ENCODE measurements around the gene RFC2.
A peak's percentile ranks its signal among the peaks of the same experiment; 100 is the strongest.
"Not testable (repeated sequence)": the region's sequence is repeated elsewhere in the genome, so short reads cannot be mapped to it uniquely, and the experiment has no call there.

Gene RFC2

GRCh38 chr7:74269757-74270277, 15.6 kb upstream of the RFC2 start:
- H3K9me3 Mint-ChIP-seq: no peaks in the 10 kb centered on the region
- H3K36me3 Mint-ChIP-seq: no peaks in the 10 kb centered on the region
- H3K4me1 Mint-ChIP-seq: peaks cover 29 to 49% of the 10 kb centered on the region in 2 donors
- H3K27ac Mint-ChIP-seq: no peak overlapping the region
- peak; percentile 22 to 44 for ATAC-seq (replicated peaks)
- H3K27me3 Mint-ChIP-seq: no peaks in the 10 kb centered on the region
- DNase-seq: peak; percentile 48
- peak overlapping the region; percentile 77 to 84 for H3K4me3 Mint-ChIP-seq

GRCh38 chr7:74267756-74268565, 13.8 kb upstream of the RFC2 start:
- H3K36me3 Mint-ChIP-seq: no peaks in the 10 kb centered on the region
- no peak overlapping the region for H3K4me3 Mint-ChIP-seq
- peaks cover 33 to 43% of the 10 kb centered on the region in 2 donors for H3K4me1 Mint-ChIP-seq
- no peak overlapping the region for H3K27ac Mint-ChIP-seq
- no peaks in the 10 kb centered on the region for H3K27me3 Mint-ChIP-seq
- ATAC-seq (replicated peaks): no peak
- DNase-seq: no peak
- H3K9me3 Mint-ChIP-seq: no peaks in the 10 kb centered on the region

- Mint-ChIP-seq H3K27me3 (no peaks in the 10 kb centered on the region), H3K4me1 (peaks cover 20 to 27% of the 10 kb centered on the region in 2 donors), H3K4me3 (no peak overlapping the region), H3K9me3 (no peaks in the 10 kb centered on the region), H3K36me3 (no peaks in the 10 kb centered on the region), H3K27ac (peak overlapping the region; percentile 85)
- no peak for DNase-seq
- peak; percentile 26 to 36 for ATAC-seq (replicated peaks)
These were observed 12.2 kb upstream of the RFC2 start for GRCh38 chr7:74266191-74266963.

DNA sequence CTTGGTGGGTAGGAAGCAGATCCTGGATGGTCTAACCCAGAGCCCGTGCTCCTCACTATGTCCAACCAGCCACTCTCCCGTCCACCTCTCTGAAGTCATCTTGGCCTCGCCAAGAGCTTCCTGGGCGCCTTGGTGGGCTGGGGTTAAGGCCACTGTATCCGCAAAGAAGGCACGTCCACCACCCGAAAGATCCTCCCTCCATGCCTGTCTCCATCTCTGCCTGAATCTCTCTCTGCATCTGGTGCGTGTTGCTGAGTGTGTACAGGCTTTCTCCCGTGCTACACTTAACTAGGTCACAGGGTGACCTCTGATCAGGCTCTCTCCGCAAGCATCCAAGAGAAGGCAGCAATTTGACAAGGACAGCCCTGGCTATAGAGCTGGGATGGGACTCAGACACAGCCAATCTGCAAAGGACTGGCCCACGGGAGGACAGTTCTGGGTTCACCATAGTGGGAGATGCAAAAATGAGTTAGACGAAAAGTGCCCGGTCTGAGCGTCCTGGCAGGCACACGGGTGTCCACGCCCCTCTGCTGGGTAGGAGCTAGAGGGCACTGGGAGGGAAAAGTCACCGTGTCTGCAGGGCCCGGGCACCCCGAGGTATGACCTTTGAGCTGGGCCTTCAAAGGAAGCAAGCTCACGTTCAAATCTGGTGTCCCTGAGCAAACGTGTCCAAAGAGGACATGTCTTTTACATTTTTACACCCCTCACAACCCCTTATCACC, 9.4 kb upstream of the RFC2 start:
- H3K36me3 Mint-ChIP-seq: no peaks in the 10 kb centered on the region
- H3K27ac Mint-ChIP-seq: no peak overlapping the region
- H3K9me3 Mint-ChIP-seq: no peaks in the 10 kb centered on the region
- DNase-seq (no peak), ATAC-seq (replicated peaks) (no peak)
- peaks cover 18 to 22% of the 10 kb centered on the region in 2 donors for H3K4me1 Mint-ChIP-seq
- H3K27me3 Mint-ChIP-seq: no peaks in the 10 kb centered on the region
- H3K4me3 Mint-ChIP-seq: no peak overlapping the region

- Mint-ChIP-seq H3K9me3 (no peaks in the 10 kb centered on the region), H3K27ac (no peak overlapping the region), H3K4me1 (peaks cover 18 to 22% of the 10 kb centered on the region in 2 donors), H3K36me3 (no peaks in the 10 kb centered on the region), H3K4me3 (no peak overlapping the region), H3K27me3 (no peaks in the 10 kb centered on the region)
- DNase-seq (no peak), ATAC-seq (replicated peaks) (no peak)
These were observed 8.6 kb upstream of the RFC2 start for GRCh38 chr7:74262639-74263398.

- ATAC-seq (replicated peaks) (no peak), DNase-seq (no peak)
- Mint-ChIP-seq H3K9me3 (no peaks in the 10 kb centered on the region), H3K27ac (no peak overlapping the region), H3K4me3 (no peak overlapping the region), H3K27me3 (no peaks in the 10 kb centered on the region), H3K4me1 (peaks cover 14 to 24% of the 10 kb centered on the region in 2 donors), H3K36me3 (peaks cover 3 to 5% of the 10 kb centered on the region in 2 donors)
These were observed 4.4 kb upstream of the RFC2 start for GRCh38 chr7:74258639-74259038.

- Mint-ChIP-seq H3K9me3 (no peaks in the 10 kb centered on the region), H3K27me3 (no peaks in the 10 kb centered on the region), H3K27ac (peak overlapping the region; percentile 42), H3K4me1 (peaks cover 17 to 33% of the 10 kb centered on the region in 2 donors), H3K4me3 (peak overlapping the region; percentile 43 to 59), H3K36me3 (peaks cover 6 to 10% of the 10 kb centered on the region in 2 donors)
- ATAC-seq (replicated peaks): no peak
- no peak for DNase-seq
These were observed 2.6 kb upstream of the RFC2 start for GRCh38 chr7:74256491-74257408.

DNA sequence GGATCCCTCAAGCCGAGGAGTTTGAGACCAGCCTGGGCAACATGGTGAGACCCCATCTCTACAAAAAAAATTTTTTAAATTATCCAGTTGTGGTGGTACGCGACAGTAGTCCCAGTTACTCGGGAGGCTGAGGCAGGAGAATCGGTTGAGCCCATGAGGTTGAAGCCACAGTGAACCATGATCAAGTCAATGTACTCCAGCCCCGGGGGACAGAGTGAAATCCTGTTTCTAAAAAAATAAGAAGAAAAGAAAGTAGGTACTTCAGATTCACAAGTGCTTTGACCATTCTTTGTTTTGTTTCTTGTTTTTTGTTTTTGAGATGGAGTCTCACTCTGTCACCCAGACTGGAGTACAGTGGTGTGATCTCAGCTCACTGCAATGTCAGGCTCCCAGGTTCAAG, 1.3 kb upstream of the RFC2 start:
- H3K9me3 Mint-ChIP-seq; H3K27me3 Mint-ChIP-seq; ATAC-seq (replicated peaks); DNase-seq: not testable (repeated sequence)
- peaks cover 19 to 41% of the 10 kb centered on the region in 2 donors for H3K4me1 Mint-ChIP-seq
- peaks cover 14 to 17% of the 10 kb centered on the region in 2 donors for H3K36me3 Mint-ChIP-seq
- peak overlapping the region; percentile 95 for H3K4me3 Mint-ChIP-seq
- H3K27ac Mint-ChIP-seq: peak overlapping the region; percentile 47

GRCh38 chr7:74254858-74255379, 720 bp upstream of the RFC2 start:
- ATAC-seq (replicated peaks) (no peak), DNase-seq (no peak)
- H3K4me3 Mint-ChIP-seq: peak overlapping the region; percentile 95
- peak overlapping the region; percentile 97 for H3K27ac Mint-ChIP-seq
- H3K36me3 Mint-ChIP-seq: peaks cover 17 to 20% of the 10 kb centered on the region in 2 donors
- H3K9me3 Mint-ChIP-seq: no peaks in the 10 kb centered on the region
- no peaks in the 10 kb centered on the region for H3K27me3 Mint-ChIP-seq
- H3K4me1 Mint-ChIP-seq: peaks cover 21 to 44% of the 10 kb centered on the region in 2 donors

GRCh38 chr7:74253835-74254128, 417 bp downstream of the RFC2 start:
- peaks cover 20 to 30% of the 10 kb centered on the region in 2 donors for H3K36me3 Mint-ChIP-seq

DNA sequence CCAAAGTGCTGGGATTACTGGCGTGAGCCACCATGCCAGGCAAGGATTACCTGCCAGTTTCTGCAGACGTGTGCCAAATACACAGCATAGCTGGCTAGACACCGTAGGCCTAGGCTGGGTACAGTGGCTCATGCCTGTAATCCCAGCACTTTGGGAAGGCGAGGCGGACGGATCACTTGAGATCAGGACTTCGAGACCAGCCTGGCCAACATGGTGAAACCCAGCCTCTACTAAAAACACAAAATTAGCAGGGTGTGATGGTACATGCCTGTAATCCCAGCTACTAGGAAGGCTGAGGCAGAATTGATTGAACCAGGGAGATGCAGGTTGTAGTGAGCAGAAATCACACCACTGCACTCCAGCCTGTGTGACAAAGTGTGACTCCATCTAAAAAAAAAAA, 868 bp downstream of the RFC2 start:
- Mint-ChIP-seq H3K36me3 (peaks cover 20 to 32% of the 10 kb centered on the region in 2 donors), H3K4me1 (peaks cover 21 to 44% of the 10 kb centered on the region in 2 donors), H3K27ac (peak overlapping the region; percentile 85), H3K4me3 (peak overlapping the region; percentile 95), H3K27me3 (no peaks in the 10 kb centered on the region), H3K9me3 (no peaks in the 10 kb centered on the region)
- DNase-seq: no peak
- no peak for ATAC-seq (replicated peaks)

More at GRCh38 chr7:74253835-74254128, 417 bp downstream of the RFC2 start:
- no peaks in the 10 kb centered on the region for H3K27me3 Mint-ChIP-seq
- DNase-seq: no peak
- H3K9me3 Mint-ChIP-seq: no peaks in the 10 kb centered on the region
- H3K4me3 Mint-ChIP-seq: peak overlapping the region; percentile 95
- ATAC-seq (replicated peaks): peak; percentile 17
- peaks cover 21 to 44% of the 10 kb centered on the region in 2 donors for H3K4me1 Mint-ChIP-seq
- H3K27ac Mint-ChIP-seq: peak overlapping the region; percentile 97

GRCh38 chr7:74252893-74253292, 1.3 kb downstream of the RFC2 start:
- Mint-ChIP-seq H3K27ac (peak overlapping the region; percentile 85), H3K4me3 (peak overlapping the region; percentile 95), H3K27me3 (no peaks in the 10 kb centered on the region), H3K9me3 (no peaks in the 10 kb centered on the region), H3K36me3 (peaks cover 23 to 32% of the 10 kb centered on the region in 2 donors), H3K4me1 (peaks cover 21 to 44% of the 10 kb centered on the region in 2 donors)
- ATAC-seq (replicated peaks): no peak
- DNase-seq: no peak
